ENCODE data around the gene PLTP.
"Not testable (repeated sequence)": the region's sequence is repeated elsewhere in the genome, so short reads cannot be mapped to it uniquely, and the experiment has no call there.

PLTP gene

GRCh38 chr20:45874104-45874481, 37.9 kb downstream of the PLTP start:
- DNase-seq (ENCODE audit: low read depth in 2 of 2): not testable (repeated sequence)

- no peak for DNase-seq (ENCODE audit: low read depth in 2 of 2)
Measured at GRCh38 chr20:45873409-45874103, 38.4 kb downstream of the PLTP start.

- DNase-seq (ENCODE audit: low read depth in 2 of 2): no peak
Measured at GRCh38 chr20:45872626-45873025, 39.3 kb downstream of the PLTP start.

DNA sequence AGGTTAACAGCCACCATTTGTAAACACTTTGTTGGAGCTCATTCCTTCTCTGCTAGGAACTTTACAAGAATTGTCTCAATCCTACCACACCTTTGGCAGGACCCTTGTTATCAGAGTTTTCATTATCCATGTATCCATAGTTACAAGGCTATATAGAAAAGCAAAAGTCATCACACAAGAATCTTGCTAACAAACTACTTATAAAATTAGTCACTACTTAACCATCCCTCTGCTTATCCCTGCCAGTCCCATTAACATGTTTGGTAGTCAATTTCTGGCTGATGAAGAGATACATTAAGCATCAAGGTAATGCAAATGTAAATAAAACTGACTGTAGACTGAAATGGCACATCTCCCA, 44.2 kb downstream of the PLTP start:
- no peak for DNase-seq (ENCODE audit: low read depth in 2 of 2)

- DNase-seq (ENCODE audit: low read depth in 2 of 2): no peak
Measured at GRCh38 chr20:45867136-45867818, 44.7 kb downstream of the PLTP start.

- no peak for DNase-seq (ENCODE audit: low read depth in 2 of 2)
Measured at GRCh38 chr20:45866454-45866853, 45.5 kb downstream of the PLTP start.

DNA sequence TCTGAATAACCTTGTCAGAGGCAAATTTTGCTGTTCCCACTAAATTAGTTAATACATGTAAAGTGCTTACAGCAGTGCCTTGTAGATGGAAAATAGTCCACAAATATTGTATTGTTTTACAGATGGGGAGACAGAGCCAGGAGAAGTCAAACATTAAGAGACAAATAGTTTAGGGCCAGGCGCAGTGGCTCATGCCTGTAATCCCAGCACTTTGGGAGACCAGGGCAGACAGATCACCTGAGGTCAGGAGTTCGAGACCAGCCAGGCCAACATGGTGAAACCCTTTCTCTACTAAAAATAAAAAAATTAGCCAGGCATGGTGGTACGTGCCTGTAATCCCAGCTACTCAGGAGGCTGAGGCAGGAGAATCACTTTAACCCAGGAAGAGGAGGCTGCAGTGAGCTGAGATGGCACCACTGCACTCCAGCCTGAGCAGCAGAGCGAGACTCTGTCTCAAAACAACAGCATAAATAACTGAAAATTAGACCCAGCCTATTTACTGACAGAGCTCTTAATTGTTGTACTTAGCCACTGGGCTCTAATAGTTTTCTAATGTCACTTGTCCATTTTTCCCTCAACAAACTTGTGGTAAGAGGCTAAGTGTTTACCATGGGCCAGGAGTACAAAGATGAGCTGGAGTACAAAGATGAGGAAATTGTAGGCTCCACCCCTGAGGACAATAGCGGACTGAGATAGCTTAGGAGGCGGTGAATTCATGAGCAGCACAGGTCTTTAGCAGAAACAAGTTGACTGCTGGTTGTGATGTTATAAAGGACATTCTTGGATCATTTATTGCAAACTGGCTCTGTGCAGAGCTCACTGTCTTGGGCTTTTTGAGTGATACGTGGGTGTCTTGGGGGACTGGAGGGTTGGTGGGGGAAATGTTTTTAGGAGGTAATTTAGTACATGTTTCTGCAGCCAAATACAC, 48.1 kb downstream of the PLTP start:
- no peak for DNase-seq (ENCODE audit: low read depth in 2 of 2)

DNA sequence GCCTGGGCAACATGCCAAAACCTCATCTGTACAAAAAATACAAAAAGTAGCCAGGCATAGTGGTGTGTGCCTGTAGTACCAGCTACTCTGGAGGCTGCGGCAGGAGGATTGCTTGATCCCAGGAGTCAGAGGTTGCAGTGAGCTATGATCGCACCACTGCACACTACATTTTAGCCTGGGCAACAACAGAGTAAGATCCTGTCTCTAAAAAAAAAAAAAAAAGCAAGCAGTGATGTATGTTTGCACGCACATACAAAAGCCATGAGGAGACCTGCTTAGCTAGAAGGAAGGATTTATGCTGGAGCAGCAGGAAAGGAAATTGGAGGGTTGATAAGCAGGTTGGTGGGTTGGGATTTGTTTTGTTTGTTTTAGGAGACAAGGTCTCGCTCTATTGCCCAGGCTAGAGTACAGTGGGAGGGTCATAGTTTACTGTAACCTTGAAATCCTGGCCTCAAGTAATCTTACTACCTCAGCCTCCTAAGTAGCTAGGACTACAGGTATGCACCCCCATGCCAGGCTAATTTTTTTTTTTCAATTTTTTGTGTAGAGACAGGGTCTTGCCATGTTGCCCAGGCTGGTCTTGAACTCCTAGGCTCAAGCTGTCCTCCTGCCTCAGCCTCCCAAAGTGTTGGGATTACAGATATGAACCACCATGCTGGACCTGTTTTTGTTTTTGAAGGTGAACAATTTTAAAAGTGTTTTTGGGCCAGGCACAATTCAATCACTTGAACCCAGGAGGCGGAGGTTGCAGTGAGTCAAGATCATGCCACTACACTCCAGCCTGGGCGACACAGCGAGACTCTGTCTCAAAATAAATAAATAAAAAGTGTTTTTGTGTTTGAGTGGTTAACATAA, 50.5 kb downstream of the PLTP start:
- DNase-seq (ENCODE audit: low read depth in 2 of 2): no peak

GRCh38 chr20:45860560-45861220, 51.3 kb downstream of the PLTP start:
- no peak for DNase-seq (ENCODE audit: low read depth in 2 of 2)

DNA sequence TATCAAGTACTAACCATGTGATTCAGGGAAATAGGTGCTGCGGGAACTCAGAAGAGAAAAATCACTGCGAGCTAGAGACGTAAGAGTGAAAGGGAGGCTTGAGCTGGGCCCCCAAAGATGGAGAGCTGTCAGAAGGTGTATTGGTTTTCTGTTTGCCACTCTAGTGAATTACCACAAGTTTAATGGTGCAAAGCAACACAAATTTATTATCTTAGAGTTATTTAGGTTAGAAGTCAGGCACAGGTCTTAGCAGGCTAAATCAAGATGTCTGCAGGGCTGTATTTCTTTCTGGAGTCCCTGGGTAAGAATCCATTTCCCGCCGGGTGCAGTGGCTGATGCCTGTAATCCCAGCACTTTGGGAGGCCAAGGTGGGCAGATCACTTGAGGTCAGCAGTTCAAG, 52.0 kb downstream of the PLTP start:
- no peak for DNase-seq (ENCODE audit: low read depth in 2 of 2)

DNA sequence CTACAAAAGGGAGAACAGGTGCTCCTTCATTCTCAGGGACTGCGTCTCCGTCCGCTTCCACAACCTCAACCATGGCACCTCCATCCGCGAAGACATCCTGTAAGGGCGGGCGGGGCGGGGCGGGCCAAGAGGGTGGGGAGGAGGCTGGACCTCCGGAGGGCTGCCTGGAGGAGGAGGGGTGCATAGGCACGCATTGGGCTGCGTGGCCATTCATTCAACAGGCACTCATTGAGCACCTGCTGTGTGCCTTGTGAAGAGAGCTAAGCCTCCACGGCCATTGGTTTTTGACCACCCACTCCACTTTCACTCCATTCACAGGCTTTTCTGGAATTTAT, 54.1 kb downstream of the PLTP start:
- DNase-seq (ENCODE audit: low read depth in 2 of 2): no peak

GRCh38 chr20:45857114-45857881, 54.7 kb downstream of the PLTP start, which contains the start of the genes ACOT8 and ZSWIM3:
Gene ACOT8 (minus strand): TSS chr20:45857392. CDS start chr20:45857315, 77 bp downstream.
Gene ZSWIM3 (plus strand): TSS chr20:45857614. CDS start chr20:45857826, 212 bp downstream.
- peak; percentile 73 to 80 for DNase-seq (ENCODE audit: low read depth in 2 of 2)

GRCh38 chr20:45853484-45853883, 58.5 kb downstream of the PLTP start:
- DNase-seq (ENCODE audit: low read depth in 2 of 2): no peak

DNA sequence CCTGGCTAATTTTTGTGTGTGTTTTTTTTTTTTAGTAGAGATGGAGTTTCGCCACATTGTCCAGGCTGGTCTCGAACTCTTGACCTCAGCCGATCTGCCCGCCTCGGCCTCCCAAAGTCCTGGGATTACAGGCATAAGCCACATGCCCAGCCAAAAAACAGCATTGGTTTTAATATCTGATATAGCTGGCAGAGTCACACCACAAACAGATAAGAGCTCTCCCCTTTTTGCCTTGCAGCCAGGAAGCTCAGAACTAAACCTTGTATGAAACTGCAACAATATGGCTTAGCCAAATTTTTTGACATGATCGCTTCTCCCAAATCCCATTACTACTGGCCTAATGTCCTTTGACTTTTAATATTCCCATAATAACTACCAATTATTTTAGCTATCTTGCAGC, 59.6 kb downstream of the PLTP start:
- no peak for DNase-seq (ENCODE audit: low read depth in 2 of 2)

- no peak for DNase-seq (ENCODE audit: low read depth in 2 of 2)
Measured at GRCh38 chr20:45851501-45851900, 60.5 kb downstream of the PLTP start.

DNA sequence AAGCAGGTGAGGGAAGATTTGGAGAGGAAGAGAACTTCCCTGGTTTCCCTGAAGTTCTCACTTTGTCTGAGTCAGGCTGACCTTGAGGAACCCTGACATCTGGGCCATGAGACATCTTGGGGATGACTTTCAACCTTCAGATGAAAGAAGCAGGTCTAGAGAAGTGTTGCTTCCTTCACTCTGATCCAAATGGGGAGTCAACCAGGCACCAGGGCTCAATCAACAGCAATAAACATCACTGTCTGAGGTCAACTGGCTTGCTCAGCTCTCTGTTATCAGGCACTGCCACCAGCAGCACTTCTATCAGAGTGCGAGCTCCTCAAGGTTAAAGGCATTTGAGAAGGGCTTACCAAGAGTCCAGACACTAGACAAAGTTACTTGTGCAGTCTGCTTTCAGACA, 61.0 kb downstream of the PLTP start:
- no peak for DNase-seq (ENCODE audit: low read depth in 2 of 2)

DNA sequence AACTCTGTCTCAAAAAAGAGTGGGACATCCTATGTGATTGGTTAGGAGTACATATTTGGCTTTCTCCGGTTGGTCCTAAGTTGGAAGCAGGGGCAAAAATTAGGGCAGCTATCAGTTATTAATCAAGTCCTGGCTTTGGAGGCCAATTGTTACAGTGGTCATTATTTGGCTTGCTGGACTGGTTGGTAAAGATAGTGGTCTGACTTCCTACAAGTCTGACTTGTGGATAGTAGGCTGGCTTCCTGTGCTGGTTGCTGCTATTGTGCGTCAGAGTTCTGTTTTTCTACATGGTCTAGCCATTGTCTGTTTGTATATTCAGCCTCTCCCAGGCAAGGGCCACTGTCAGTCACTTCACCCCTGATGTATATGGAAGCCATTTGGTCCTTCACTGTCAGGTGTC, 61.7 kb downstream of the PLTP start:
- DNase-seq (ENCODE audit: low read depth in 2 of 2): no peak

DNA sequence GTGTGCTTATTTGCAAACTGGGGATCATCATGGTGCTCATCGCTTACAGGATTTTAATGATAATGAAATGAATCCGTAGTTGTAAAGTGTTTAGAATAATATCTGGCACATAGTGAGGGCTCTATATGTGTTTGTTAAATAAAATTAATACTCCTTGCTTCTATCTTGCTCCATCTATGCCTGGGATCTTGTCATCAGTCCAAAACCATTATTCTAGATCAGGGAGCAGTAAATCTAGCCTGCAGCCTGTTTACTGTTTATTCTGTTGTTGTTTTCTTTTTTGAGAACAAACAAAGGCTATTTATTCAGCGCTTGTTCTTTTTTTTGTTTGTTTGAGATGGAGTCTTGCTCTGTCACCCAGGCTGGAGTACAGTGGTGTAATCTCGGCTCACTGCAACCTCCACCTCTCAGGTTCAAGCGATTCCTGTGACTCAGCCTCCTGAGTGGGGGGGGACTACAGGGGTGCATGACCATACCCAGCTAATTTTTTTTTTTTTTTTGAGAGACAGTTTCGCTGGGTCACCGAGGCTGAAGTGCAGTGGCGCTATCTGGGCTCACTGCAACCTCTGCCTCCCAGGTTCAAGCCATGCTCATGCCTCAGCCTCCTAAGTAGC, 62.9 kb downstream of the PLTP start:
- no peak for DNase-seq (ENCODE audit: low read depth in 2 of 2)
